Measurements from ENCODE around the gene EFR3B. TPM values are rescaled to one million over a fixed set of nuclear protein-coding genes. Genes with fewer than 3 reads are reported as not detected.
"Not testable (repeated sequence)": the region's sequence is repeated elsewhere in the genome, so short reads cannot be mapped to it uniquely, and the experiment has no call there.

The EFR3B gene
- total and polyA plus RNA-seq, 7 donors, result 0.59 to 12.7 (median 1.7) TPM

- Histone ChIP-seq H3K36me3 (ENCODE audit: insufficient read depth in 1 of 2, low read depth in 1 of 2) (peaks cover 0 to 3% of the 10 kb centered on the region in 2 donors), H3K27me3 (ENCODE audit: insufficient read depth in 3 of 3, low read length in 2 of 3) (no peaks in the 10 kb centered on the region), H3K4me1 (no peaks in the 10 kb centered on the region), H3K4me3 (no peak overlapping the region), H3K27ac (peak overlapping the region; percentile 39), H3K9me3 (no peaks in the 10 kb centered on the region)
- intact Hi-C loops (cut with DNase I), result loop anchor here in 1 of 2 donors (5.0 kb wide), 1 partner anchor 344 kb away; no protein-coding TSS in a partner anchor
- no peak for DNase-seq
- no peak for TF ChIP-seq CTCF (IDR thresholded peaks at IDR 0.05)
- 86 to 91% (median 88%) methylated on average over 2 of the region's 2 CpGs for WGBS, 3 donors
- no peak for ATAC-seq
Measured at GRCh38 chr2:25098056-25098455, 56.2 kb downstream of the EFR3B start.

GRCh38 chr2:25098670-25099486 is 57.0 kb downstream of the EFR3B start:
- Histone ChIP-seq H3K4me3 (no peak overlapping the region), H3K27me3 (ENCODE audit: insufficient read depth in 3 of 3, low read length in 2 of 3) (no peaks in the 10 kb centered on the region), H3K36me3 (ENCODE audit: insufficient read depth in 1 of 2, low read depth in 1 of 2) (no peaks in the 10 kb centered on the region), H3K9me3 (no peaks in the 10 kb centered on the region), H3K27ac (peak overlapping the region; percentile 39), H3K4me1 (no peaks in the 10 kb centered on the region)
- 57 to 61% (median 60%) methylated on average over 6 of the region's 6 CpGs for WGBS, 3 donors
- intact Hi-C loops (cut with DNase I), result loop anchor here in 1 of 2 donors (5.0 kb wide), 1 partner anchor 343 kb away; no protein-coding TSS in a partner anchor
- no peak for TF ChIP-seq CTCF (IDR thresholded peaks at IDR 0.05)
- ATAC-seq (peak in 3 of 4 donors; percentile 37 to 59 (median 56)), DNase-seq (no peak)

GRCh38 chr2:25102352-25102751 is 60.5 kb downstream of the EFR3B start:
- WGBS, 3 donors, result 91 to 94% (median 93%) methylated on average over 7 of the region's 7 CpGs

GRCh38 chr2:25103287-25103871 is 61.5 kb downstream of the EFR3B start:
- no peaks in the 10 kb centered on the region for H3K27me3 ChIP-seq (ENCODE audit: insufficient read depth in 3 of 3, low read length in 2 of 3)

More at GRCh38 chr2:25102352-25102751, 60.5 kb downstream of the EFR3B start:
- H3K27me3 ChIP-seq (ENCODE audit: insufficient read depth in 3 of 3, low read length in 2 of 3); H3K4me3 ChIP-seq; H3K36me3 ChIP-seq (ENCODE audit: insufficient read depth in 1 of 2, low read depth in 1 of 2); DNase-seq; H3K9me3 ChIP-seq; H3K4me1 ChIP-seq; intact Hi-C loops (cut with DNase I); ATAC-seq; H3K27ac ChIP-seq: not testable (repeated sequence)

More at GRCh38 chr2:25103287-25103871, 61.5 kb downstream of the EFR3B start:
- peak in 1 of 4 donors; percentile 43 for ATAC-seq
- Histone ChIP-seq H3K4me1 (no peaks in the 10 kb centered on the region), H3K4me3 (no peak overlapping the region), H3K9me3 (no peaks in the 10 kb centered on the region), H3K27ac (no peak overlapping the region), H3K36me3 (ENCODE audit: insufficient read depth in 1 of 2, low read depth in 1 of 2) (peaks cover 0 to 4% of the 10 kb centered on the region in 2 donors)
- intact Hi-C loops (cut with DNase I), result no loop called here
- no peak for TF ChIP-seq CTCF (IDR thresholded peaks at IDR 0.05)
- no peak for DNase-seq
- 77 to 89% (median 80%) methylated on average over 16 of the region's 16 CpGs for WGBS, 3 donors
